ENCODE results near the gene MCM9.
A peak's percentile ranks its signal among the peaks of the same experiment; 100 is the strongest.

Gene MCM9

GRCh38 chr6:118860363-118860762 lies 74.6 kb downstream of the MCM9 start:
- no peak for DNase-seq

- no peak for DNase-seq
Observed at GRCh38 chr6:118859517-118860064, 75.4 kb downstream of the MCM9 start.

GRCh38 chr6:118856301-118856700 lies 78.7 kb downstream of the MCM9 start:
- no peak for DNase-seq

GRCh38 chr6:118853408-118853807 lies 81.6 kb downstream of the MCM9 start:
- no peak for DNase-seq

- no peak for DNase-seq
Observed at GRCh38 chr6:118844915-118845314, 90.0 kb downstream of the MCM9 start.

GRCh38 chr6:118843685-118844390 lies 91.1 kb downstream of the MCM9 start:
- no peak for DNase-seq

GRCh38 chr6:118830691-118831090 lies 104.3 kb downstream of the MCM9 start:
- DNase-seq = no peak

- no peak for DNase-seq
Observed at GRCh38 chr6:118829817-118830478, 105.0 kb downstream of the MCM9 start.

GRCh38 chr6:118826096-118826495 lies 108.9 kb downstream of the MCM9 start:
- DNase-seq = no peak

GRCh38 chr6:118825661-118826060 lies 109.3 kb downstream of the MCM9 start:
- no peak for DNase-seq

GRCh38 chr6:118815495-118815894 lies 119.5 kb downstream of the MCM9 start:
- no peak for DNase-seq

GRCh38 chr6:118813775-118814174 lies 121.2 kb downstream of the MCM9 start:
- DNase-seq = peak in 1 of 2 experiments; percentile 12

GRCh38 chr6:118812970-118813369 lies 122.0 kb downstream of the MCM9 start:
- no peak for DNase-seq

- peak; percentile 38 to 74 for DNase-seq
Observed at GRCh38 chr6:118810420-118811027, 124.4 kb downstream of the MCM9 start.

GRCh38 chr6:118808793-118809638 lies 125.9 kb downstream of the MCM9 start:
- no peak for DNase-seq

GRCh38 chr6:118804091-118804490 lies 130.9 kb downstream of the MCM9 start:
- no peak for DNase-seq

GRCh38 chr6:118801257-118801656 lies 133.7 kb downstream of the MCM9 start:
- DNase-seq = no peak

GRCh38 chr6:118800394-118801071 lies 134.4 kb downstream of the MCM9 start:
- peak; percentile 63 to 81 for DNase-seq

- DNase-seq = no peak
Observed at GRCh38 chr6:118799826-118800225, 135.1 kb downstream of the MCM9 start.

- peak; percentile 26 to 62 for DNase-seq
Observed at GRCh38 chr6:118796548-118796947, 138.4 kb downstream of the MCM9 start.

GRCh38 chr6:118791499-118791898 lies 143.5 kb downstream of the MCM9 start:
- no peak for DNase-seq

GRCh38 chr6:118789954-118790353 lies 145.0 kb downstream of the MCM9 start:
- no peak for DNase-seq

All from stimulated activated CD4-positive, alpha-beta T cell treated with anti-CD3 and anti-CD28 coated beads, Interleukin-4, amount 100 ng/mL, for 4 hours (primary cell).